ENCODE measurements around the gene ADNP.
A peak's percentile ranks its signal among the peaks of the same experiment; 100 is the strongest.

The ADNP gene

GRCh38 chr20:50858525-50858924 is 72.7 kb downstream of the ADNP start:
- Mint-ChIP-seq H3K9me3 (no peaks in the 10 kb centered on the region), H3K4me3 (no peak overlapping the region), H3K27me3 (no peaks in the 10 kb centered on the region), H3K36me3 (ENCODE audit: insufficient read depth) (no peaks in the 10 kb centered on the region), H3K27ac (ENCODE audit: low read depth) (no peak overlapping the region), H3K4me1 (no peaks in the 10 kb centered on the region)
- no peak for DNase-seq (ENCODE audit: low spot score in 2 of 2)
- no peak for ATAC-seq (replicated peaks; ENCODE audit: extremely low read depth, poor library complexity, severe bottlenecking)

- Mint-ChIP-seq H3K27ac (ENCODE audit: low read depth) (no peak overlapping the region), H3K4me1 (no peaks in the 10 kb centered on the region), H3K9me3 (no peaks in the 10 kb centered on the region), H3K36me3 (ENCODE audit: insufficient read depth) (no peaks in the 10 kb centered on the region), H3K4me3 (no peak overlapping the region), H3K27me3 (no peaks in the 10 kb centered on the region)
- ATAC-seq (replicated peaks; ENCODE audit: extremely low read depth, poor library complexity, severe bottlenecking) (no peak), DNase-seq (ENCODE audit: low spot score in 2 of 2) (no peak)
Observed at GRCh38 chr20:50857348-50857747, 73.9 kb downstream of the ADNP start.

GRCh38 chr20:50856475-50857041 is 74.7 kb downstream of the ADNP start:
- no peak for ATAC-seq (replicated peaks; ENCODE audit: extremely low read depth, poor library complexity, severe bottlenecking)
- Mint-ChIP-seq H3K4me1 (no peaks in the 10 kb centered on the region), H3K27me3 (no peaks in the 10 kb centered on the region), H3K36me3 (ENCODE audit: insufficient read depth) (no peaks in the 10 kb centered on the region), H3K27ac (ENCODE audit: low read depth) (no peak overlapping the region), H3K9me3 (no peaks in the 10 kb centered on the region), H3K4me3 (no peak overlapping the region)
- no peak for DNase-seq (ENCODE audit: low spot score in 2 of 2)

- no peak overlapping the region for H3K4me3 Mint-ChIP-seq
- no peaks in the 10 kb centered on the region for H3K4me1 Mint-ChIP-seq
- no peaks in the 10 kb centered on the region for H3K27me3 Mint-ChIP-seq
- H3K36me3 Mint-ChIP-seq (ENCODE audit: insufficient read depth) = no peaks in the 10 kb centered on the region
- no peaks in the 10 kb centered on the region for H3K9me3 Mint-ChIP-seq
- no peak overlapping the region for H3K27ac Mint-ChIP-seq (ENCODE audit: low read depth)
- DNase-seq (ENCODE audit: low spot score in 2 of 2) (no peak), ATAC-seq (replicated peaks; ENCODE audit: extremely low read depth, poor library complexity, severe bottlenecking) (no peak)
Observed at GRCh38 chr20:50855498-50856474, 75.5 kb downstream of the ADNP start.

GRCh38 chr20:50854506-50855249 is 76.6 kb downstream of the ADNP start:
- H3K4me1 Mint-ChIP-seq = no peaks in the 10 kb centered on the region
- H3K27ac Mint-ChIP-seq (ENCODE audit: low read depth) = no peak overlapping the region
- no peaks in the 10 kb centered on the region for H3K36me3 Mint-ChIP-seq (ENCODE audit: insufficient read depth)
- no peak for ATAC-seq (replicated peaks; ENCODE audit: extremely low read depth, poor library complexity, severe bottlenecking)
- H3K9me3 Mint-ChIP-seq = no peaks in the 10 kb centered on the region
- no peaks in the 10 kb centered on the region for H3K27me3 Mint-ChIP-seq
- H3K4me3 Mint-ChIP-seq = no peak overlapping the region
- no peak for DNase-seq (ENCODE audit: low spot score in 2 of 2)

- no peaks in the 10 kb centered on the region for H3K9me3 Mint-ChIP-seq
- H3K27ac Mint-ChIP-seq (ENCODE audit: low read depth) = no peak overlapping the region
- no peaks in the 10 kb centered on the region for H3K4me1 Mint-ChIP-seq
- H3K4me3 Mint-ChIP-seq = no peak overlapping the region
- ATAC-seq (replicated peaks; ENCODE audit: extremely low read depth, poor library complexity, severe bottlenecking) (no peak), DNase-seq (ENCODE audit: low spot score in 2 of 2) (no peak)
- no peaks in the 10 kb centered on the region for H3K36me3 Mint-ChIP-seq (ENCODE audit: insufficient read depth)
- H3K27me3 Mint-ChIP-seq = no peaks in the 10 kb centered on the region
Observed at GRCh38 chr20:50852085-50852484, 79.2 kb downstream of the ADNP start.

- no peak overlapping the region for H3K4me3 Mint-ChIP-seq
- no peaks in the 10 kb centered on the region for H3K9me3 Mint-ChIP-seq
- no peak for ATAC-seq (replicated peaks; ENCODE audit: extremely low read depth, poor library complexity, severe bottlenecking)
- no peak overlapping the region for H3K27ac Mint-ChIP-seq (ENCODE audit: low read depth)
- DNase-seq (ENCODE audit: low spot score in 2 of 2) = no peak
- H3K4me1 Mint-ChIP-seq = no peaks in the 10 kb centered on the region
- H3K27me3 Mint-ChIP-seq = no peaks in the 10 kb centered on the region
- H3K36me3 Mint-ChIP-seq (ENCODE audit: insufficient read depth) = no peaks in the 10 kb centered on the region
Observed at GRCh38 chr20:50850721-50851286, 80.4 kb downstream of the ADNP start.

- ATAC-seq (replicated peaks; ENCODE audit: extremely low read depth, poor library complexity, severe bottlenecking) = no peak
- no peaks in the 10 kb centered on the region for H3K9me3 Mint-ChIP-seq
- H3K27ac Mint-ChIP-seq (ENCODE audit: low read depth) = peak overlapping the region; percentile 56
- H3K27me3 Mint-ChIP-seq = no peaks in the 10 kb centered on the region
- no peaks in the 10 kb centered on the region for H3K36me3 Mint-ChIP-seq (ENCODE audit: insufficient read depth)
- DNase-seq (ENCODE audit: low spot score in 2 of 2) = no peak
- H3K4me1 Mint-ChIP-seq = peaks cover 7% of the 10 kb centered on the region
- H3K4me3 Mint-ChIP-seq = no peak overlapping the region
Observed at GRCh38 chr20:50848846-50849673, 82.2 kb downstream of the ADNP start.

- Mint-ChIP-seq H3K27me3 (no peaks in the 10 kb centered on the region), H3K4me3 (no peak overlapping the region), H3K4me1 (peaks cover 7% of the 10 kb centered on the region), H3K27ac (ENCODE audit: low read depth) (peak overlapping the region; percentile 40), H3K9me3 (no peaks in the 10 kb centered on the region), H3K36me3 (ENCODE audit: insufficient read depth) (peaks cover 2% of the 10 kb centered on the region)
- DNase-seq (ENCODE audit: low spot score in 2 of 2) (no peak), ATAC-seq (replicated peaks; ENCODE audit: extremely low read depth, poor library complexity, severe bottlenecking) (no peak)
Observed at GRCh38 chr20:50848341-50848808, 82.9 kb downstream of the ADNP start.

- DNase-seq (ENCODE audit: low spot score in 2 of 2) = no peak
- Mint-ChIP-seq H3K36me3 (ENCODE audit: insufficient read depth) (peaks cover 5% of the 10 kb centered on the region), H3K27ac (ENCODE audit: low read depth) (no peak overlapping the region), H3K4me1 (peaks cover 7% of the 10 kb centered on the region), H3K4me3 (no peak overlapping the region), H3K27me3 (no peaks in the 10 kb centered on the region), H3K9me3 (no peaks in the 10 kb centered on the region)
- no peak for ATAC-seq (replicated peaks; ENCODE audit: extremely low read depth, poor library complexity, severe bottlenecking)
Observed at GRCh38 chr20:50845566-50846215, 85.5 kb downstream of the ADNP start.

- ATAC-seq (replicated peaks; ENCODE audit: extremely low read depth, poor library complexity, severe bottlenecking) = peak; percentile 93
- Mint-ChIP-seq H3K4me3 (no peak overlapping the region), H3K9me3 (no peaks in the 10 kb centered on the region), H3K4me1 (peaks cover 7% of the 10 kb centered on the region), H3K36me3 (ENCODE audit: insufficient read depth) (peaks cover 6% of the 10 kb centered on the region), H3K27me3 (no peaks in the 10 kb centered on the region), H3K27ac (ENCODE audit: low read depth) (no peak overlapping the region)
- DNase-seq (ENCODE audit: low spot score in 2 of 2) = peak in 1 of 2 donors; percentile 14
Observed at GRCh38 chr20:50844430-50845100, 86.7 kb downstream of the ADNP start.

Data from central memory CD8-positive, alpha-beta T cell (primary cell).